ENCODE measurements around the gene SHISA7. TPM values are rescaled to one million over a fixed set of nuclear protein-coding genes. Genes with fewer than 3 reads are reported as not detected.

SHISA7 gene
- polyA plus RNA-seq, 2 of the 4 experiments (the other 2 are of a cell fraction) = 0.01 TPM; not detected in 1

DNA sequence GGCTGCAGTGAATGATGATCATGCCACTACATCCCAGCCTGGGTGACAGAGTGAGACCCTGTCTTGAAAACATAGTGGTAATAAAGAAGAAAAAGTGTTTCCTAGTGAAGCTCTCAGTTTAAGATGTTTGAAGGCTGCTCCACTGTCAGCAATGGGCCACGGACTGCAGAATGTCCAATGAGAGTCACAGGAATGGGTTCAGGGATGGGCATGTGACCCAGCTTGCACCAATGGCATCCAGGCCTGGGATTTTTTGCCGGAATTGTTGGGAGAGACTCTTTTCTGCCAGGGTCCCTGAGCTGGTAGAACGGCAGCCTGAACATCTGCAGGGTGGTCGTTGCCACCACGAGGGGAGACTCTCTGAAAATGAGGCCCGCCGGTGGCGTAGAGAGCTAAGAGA, 6.3 kb downstream of the SHISA7 start:
- Histone ChIP-seq H3K4me2 (no peak overlapping the region), H3K27ac (no peak overlapping the region), H3K4me1 (peaks cover 5% of the 10 kb centered on the region; the same call in 2 of the 3 replicates), H3K9me3 (no peaks in the 10 kb centered on the region; the same call in 2 of the 3 replicates), H3K4me3 (no peak overlapping the region)
- no peak for DNase-seq (ENCODE audit: low read depth in 1 of 2, low spot score in 1 of 2)
- TF ChIP-seq CHD4 (IDR thresholded peaks at IDR 0.05; ENCODE audit: borderline replicate concordance) (no peak), ZNF302 (CRISPR knock-in tag; IDR thresholded peaks at IDR 0.05) (no peak), BHLHE40 (IDR thresholded peaks at IDR 0.05; ENCODE audit: low read depth, low read length) (no peak)
- TF ChIP-seq, protein P1, sequence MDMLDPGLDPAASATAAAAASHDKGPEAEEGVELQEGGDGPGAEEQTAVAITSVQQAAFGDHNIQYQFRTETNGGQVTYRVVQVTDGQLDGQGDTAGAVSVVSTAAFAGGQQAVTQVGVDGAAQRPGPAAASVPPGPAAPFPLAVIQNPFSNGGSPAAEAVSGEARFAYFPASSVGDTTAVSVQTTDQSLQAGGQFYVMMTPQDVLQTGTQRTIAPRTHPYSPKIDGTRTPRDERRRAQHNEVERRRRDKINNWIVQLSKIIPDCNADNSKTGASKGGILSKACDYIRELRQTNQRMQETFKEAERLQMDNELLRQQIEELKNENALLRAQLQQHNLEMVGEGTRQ (IDR thresholded peaks at IDR 0.05) = peak; percentile 61
- 20% methylated on average over 8 of the region's 8 CpGs for WGBS (ENCODE audit: missing lambda C conversion rate)
- CTCF ChIA-PET = interaction anchor here (0.7 to 2.9 kb wide), 21 partner anchors 9 to 296 kb away, joined by 3 to 23 read pairs (median 4); partner anchors contain the start of genes ISOC2 and TMEM238
- POLR2A ChIA-PET = interaction anchor here (1.1 to 1.7 kb wide), 2 partner anchors 29 to 30 kb away, joined by 3 to 12 read pairs; partner anchors contain the start of gene UBE2S
- no peak for FAIRE-seq
- ATAC-seq = no peak; a peak in 1 of 6 replicates

GRCh38 chr19:55435020-55435419, 8.1 kb downstream of the SHISA7 start:
- Histone ChIP-seq H3K27ac (no peak overlapping the region), H3K9me3 (peaks cover 3% of the 10 kb centered on the region; the same call in 1 of the 3 replicates), H3K4me2 (no peak overlapping the region), H3K4me3 (no peak overlapping the region), H3K4me1 (0 out of 3 replicates have a peak, but pooled peaks cover 3% of the 10 kb centered on the region)
- 90% methylated on average over 4 of the region's 4 CpGs for WGBS (ENCODE audit: missing lambda C conversion rate)
- no peak for TF ChIP-seq GATA3 (IDR thresholded peaks at IDR 0.05; ENCODE audit: borderline replicate concordance)
- TF ChIP-seq FOXS1 (CRISPR knock-in tag; IDR thresholded peaks at IDR 0.05) = no peak
- no peak for TF ChIP-seq KDM5A (IDR thresholded peaks at IDR 0.05)
- ATAC-seq = no peak
- ChIA-PET CTCF (interaction anchor here (2.9 kb wide), 1 partner anchor 17 kb away, joined by 23 read pairs; no protein-coding TSS in a partner anchor), POLR2A (no interaction called here)
- no peak for FAIRE-seq
- no peak for DNase-seq (ENCODE audit: low read depth in 1 of 2, low spot score in 1 of 2)

- Histone ChIP-seq H3K4me1 (0 out of 3 replicates have a peak, but pooled peaks cover 3% of the 10 kb centered on the region), H3K4me3 (no peak overlapping the region), H3K4me2 (no peak overlapping the region), H3K9me3 (peaks cover 3% of the 10 kb centered on the region; the same call in 1 of the 3 replicates), H3K27ac (no peak overlapping the region)
- TF ChIP-seq PHF8 (IDR thresholded peaks at IDR 0.05; ENCODE audit: borderline replicate concordance, low read depth) = no peak
- no peak for TF ChIP-seq SREBF2 (IDR thresholded peaks at IDR 0.05)
- no peak for TF ChIP-seq RFX5 (IDR thresholded peaks at IDR 0.05)
- TF ChIP-seq POLR2A (IDR thresholded peaks at IDR 0.05; ENCODE audit: low read length) = no peak
- TF ChIP-seq, protein P2, sequence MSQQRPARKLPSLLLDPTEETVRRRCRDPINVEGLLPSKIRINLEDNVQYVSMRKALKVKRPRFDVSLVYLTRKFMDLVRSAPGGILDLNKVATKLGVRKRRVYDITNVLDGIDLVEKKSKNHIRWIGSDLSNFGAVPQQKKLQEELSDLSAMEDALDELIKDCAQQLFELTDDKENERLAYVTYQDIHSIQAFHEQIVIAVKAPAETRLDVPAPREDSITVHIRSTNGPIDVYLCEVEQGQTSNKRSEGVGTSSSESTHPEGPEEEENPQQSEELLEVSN (IDR thresholded peaks at IDR 0.05; ENCODE audit: borderline replicate concordance, low read depth) = no peak
- TF ChIP-seq MAZ (IDR thresholded peaks at IDR 0.05; ENCODE audit: borderline replicate concordance, low read depth, low read length) = no peak
- TF ChIP-seq HOXA7 (CRISPR knock-in tag; IDR thresholded peaks at IDR 0.05) = no peak
- TF ChIP-seq KDM5A (IDR thresholded peaks at IDR 0.05) = no peak
- no peak for TF ChIP-seq ESRRA (IDR thresholded peaks at IDR 0.05; ENCODE audit: borderline replicate concordance, low read length)
- TF ChIP-seq ZNF302 (CRISPR knock-in tag; IDR thresholded peaks at IDR 0.05) = no peak
- CTCF ChIA-PET = no interaction called here
- DNase-seq (ENCODE audit: low read depth in 1 of 2, low spot score in 1 of 2) (no peak), ATAC-seq (no peak), FAIRE-seq (peak; percentile 28)
- POLR2A ChIA-PET = no interaction called here
- 14% methylated on average over 4 of the region's 4 CpGs for WGBS (ENCODE audit: missing lambda C conversion rate)
Measured at GRCh38 chr19:55434356-55434919, 8.7 kb downstream of the SHISA7 start.

DNA sequence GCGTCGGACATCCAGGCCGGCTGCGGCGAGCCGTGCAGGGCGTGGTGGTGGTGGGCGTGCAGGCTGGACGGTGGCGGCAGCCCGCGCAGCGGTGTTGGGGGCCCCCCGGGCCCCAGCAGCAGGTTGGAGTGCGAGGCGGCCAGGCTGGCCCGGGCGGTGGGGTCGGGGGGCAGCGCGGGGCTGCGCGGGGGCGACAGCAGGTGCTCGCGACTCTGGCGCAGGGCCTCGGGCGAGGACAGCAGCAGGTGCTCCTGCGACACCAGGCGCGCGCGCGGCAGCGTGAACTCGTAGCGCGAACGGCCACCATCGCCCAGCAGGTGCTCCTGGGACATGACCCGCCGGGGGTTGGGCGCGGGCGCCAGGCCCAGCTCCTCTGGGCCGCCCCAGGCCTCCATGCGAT, 9.8 kb downstream of the SHISA7 start:
- no peak for ATAC-seq
- ChIA-PET POLR2A (no interaction called here), CTCF (interaction anchor here (0.6 to 1.5 kb wide), 2 partner anchors 15 to 1488 kb away, joined by 3 to 5 read pairs; no protein-coding TSS in a partner anchor)
- Histone ChIP-seq H3K9me3 (peaks cover 3% of the 10 kb centered on the region; the same call in 1 of the 3 replicates), H3K4me3 (no peak overlapping the region), H3K27ac (no peak overlapping the region), H3K4me2 (no peak overlapping the region), H3K4me1 (0 out of 3 replicates have a peak, but pooled peaks cover 3% of the 10 kb centered on the region)
- 71% methylated on average over 29 of the region's 48 CpGs for WGBS (ENCODE audit: missing lambda C conversion rate)
- FAIRE-seq = no peak
- DNase-seq (ENCODE audit: low read depth in 1 of 2, low spot score in 1 of 2) = no peak
- no peak for TF ChIP-seq KDM5A (IDR thresholded peaks at IDR 0.05)
- no peak for TF ChIP-seq ESRRA (IDR thresholded peaks at IDR 0.05; ENCODE audit: borderline replicate concordance, low read length)
- TF ChIP-seq EHMT2 (IDR thresholded peaks at IDR 0.05; ENCODE audit: low read depth) = no peak
- TF ChIP-seq FOSB (CRISPR knock-in tag; IDR thresholded peaks at IDR 0.05) = no peak
- no peak for TF ChIP-seq FOSL2 (IDR thresholded peaks at IDR 0.05)
- no peak for TF ChIP-seq FOSL2 (CRISPR knock-in tag; IDR thresholded peaks at IDR 0.05)
- no peak for TF ChIP-seq ZFP36 (IDR thresholded peaks at IDR 0.05; ENCODE audit: borderline replicate concordance, partially characterized antibody)
- no peak for TF ChIP-seq HOXB5 (CRISPR knock-in tag; IDR thresholded peaks at IDR 0.05)
- no peak for TF ChIP-seq TFCP2L1 (CRISPR knock-in tag; IDR thresholded peaks at IDR 0.05)
- no peak for TF ChIP-seq EP300 (IDR thresholded peaks at IDR 0.05)
- TF ChIP-seq RNF2 (IDR thresholded peaks at IDR 0.05; ENCODE audit: borderline replicate concordance, low read depth) = no peak
- TF ChIP-seq NFE2L2 (conservative IDR thresholded peaks at IDR 0.05; ENCODE audit: low read length) = no peak
- no peak for TF ChIP-seq KDM1A (IDR thresholded peaks at IDR 0.05; ENCODE audit: low read depth)
- TF ChIP-seq POLR2AphosphoS2 (conservative IDR thresholded peaks at IDR 0.05; ENCODE audit: low read length) = no peak
- TF ChIP-seq JUN (IDR thresholded peaks at IDR 0.05) = no peak
- TF ChIP-seq, protein P3, sequence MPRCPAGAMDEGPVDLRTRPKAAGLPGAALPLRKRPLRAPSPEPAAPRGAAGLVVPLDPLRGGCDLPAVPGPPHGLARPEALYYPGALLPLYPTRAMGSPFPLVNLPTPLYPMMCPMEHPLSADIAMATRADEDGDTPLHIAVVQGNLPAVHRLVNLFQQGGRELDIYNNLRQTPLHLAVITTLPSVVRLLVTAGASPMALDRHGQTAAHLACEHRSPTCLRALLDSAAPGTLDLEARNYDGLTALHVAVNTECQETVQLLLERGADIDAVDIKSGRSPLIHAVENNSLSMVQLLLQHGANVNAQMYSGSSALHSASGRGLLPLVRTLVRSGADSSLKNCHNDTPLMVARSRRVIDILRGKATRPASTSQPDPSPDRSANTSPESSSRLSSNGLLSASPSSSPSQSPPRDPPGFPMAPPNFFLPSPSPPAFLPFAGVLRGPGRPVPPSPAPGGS (IDR thresholded peaks at IDR 0.05) = no peak
- TF ChIP-seq MYC (IDR thresholded peaks at IDR 0.05; ENCODE audit: borderline replicate concordance, low read length) = no peak
- no peak for TF ChIP-seq POLR2A (IDR thresholded peaks at IDR 0.05; ENCODE audit: low read length)
- TF ChIP-seq SREBF2 (IDR thresholded peaks at IDR 0.05) = no peak
